Colonic mucosa (tissue), 4 donors: ENCODE data around the gene GPS2. TPM values are rescaled to one million over a fixed set of nuclear protein-coding genes. Genes with fewer than 3 reads are reported as not detected.

Source experiments
- DNase-seq: peaks from one replicate; pipeline ENCODE4 v3.0.0-alpha.2; 2020
- H3K27ac ChIP-seq: fragments of 200-600 bp; one replicate; pipeline ENCODE4 v1.8.0; 2021
- H3K27me3 ChIP-seq: fragments of 200-600 bp; one replicate; pipeline ENCODE4 v1.8.0; 2021
- H3K36me3 ChIP-seq: fragments of 200-600 bp; one replicate; pipeline ENCODE4 v1.8.0; 2021
- H3K4me1 ChIP-seq: fragments of 200-600 bp; one replicate; pipeline ENCODE4 v1.8.0; 2021; ENCODE audit warnings: mild to moderate bottlenecking
- H3K4me3 ChIP-seq: fragments of 200-600 bp; one replicate; pipeline ENCODE4 v1.8.0; 2021
- H3K9ac ChIP-seq, 2 donors: one replicate each; pipeline ENCODE4 v1.7.0; 2013; ENCODE audit warnings: control low read depth in 2 of 2, low read depth in 2 of 2, low read length in 2 of 2
- H3K9me3 ChIP-seq: fragments of 200-600 bp; one replicate; pipeline ENCODE4 v1.8.0; 2021
- CTCF ChIP-seq: fragments of 200-600 bp; IDR thresholded peaks from one replicate; pipeline ENCODE4 v1.8.0; 2022; ENCODE audit warnings: antibody characterized with exemption, mild to moderate bottlenecking
- intact Hi-C: fragments of 100-400 bp; cut with DNase I; formaldehyde crosslinking; loops from one replicate; pipeline ENCODE4 v1.14.1; 2022
- total RNA-seq, 2 donors: library from RNA; stranded (reverse); fragmentation: NEBNext Ultra II Directional in 1 of 2; extraction: Animal tissue kit (Norgen Biotek cat#: 25700) in 1 of 2; gene quantifications; one replicate each; pipeline ENCODE4 v1.2.1, GENCODE V29; 2021
- donor health status: healthy.
- donor health status: DM: no; HTN: no; CAD: no.
- donor health status: DM: no; HTN: no; CAD: no.

GPS2 gene
- total RNA-seq, 2 donors from 2014 or later = 53.8 to 85.7 TPM

- Histone ChIP-seq H3K4me3 (no peak overlapping the region), H3K36me3 (peaks cover 18% of the 10 kb centered on the region), H3K27me3 (no peaks in the 10 kb centered on the region), H3K4me1 (peaks cover 2% of the 10 kb centered on the region), H3K9ac (no peak overlapping the region), H3K9me3 (no peaks in the 10 kb centered on the region), H3K27ac (no peak overlapping the region)
- no peak for TF ChIP-seq CTCF
- intact Hi-C loops = no loop called here
- no peak for DNase-seq
Measured at GRCh38 chr17:7322520-7323194, 7.5 kb upstream of the GPS2 start.

DNA sequence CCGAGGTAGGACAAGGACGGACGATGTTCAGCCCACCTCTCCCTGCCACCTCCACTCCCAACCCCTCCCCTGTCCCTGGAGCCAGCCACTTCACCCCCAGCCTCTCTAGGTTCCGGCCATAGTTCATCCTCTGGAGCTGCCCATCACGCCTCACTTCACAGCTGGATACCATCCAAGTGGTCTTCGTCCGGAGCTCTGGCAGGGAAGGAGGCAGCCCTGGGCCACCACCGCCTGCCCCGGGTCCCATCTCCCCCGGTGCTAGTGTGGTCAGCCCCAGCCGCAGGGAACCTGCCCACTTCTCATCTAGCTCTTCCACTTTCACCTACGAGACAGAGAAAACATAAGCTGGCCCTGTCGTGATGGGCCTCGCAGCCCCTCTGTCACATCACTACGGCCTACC is 6.3 kb upstream of the GPS2 start:
- H3K9ac ChIP-seq = no peak overlapping the region
- peaks cover 18% of the 10 kb centered on the region for H3K36me3 ChIP-seq
- no peak for DNase-seq
- no peak overlapping the region for H3K27ac ChIP-seq
- H3K4me3 ChIP-seq = no peak overlapping the region
- no peaks in the 10 kb centered on the region for H3K4me1 ChIP-seq
- no peak for TF ChIP-seq CTCF
- H3K9me3 ChIP-seq = no peaks in the 10 kb centered on the region
- H3K27me3 ChIP-seq = no peaks in the 10 kb centered on the region
- intact Hi-C loops = no loop called here

DNA sequence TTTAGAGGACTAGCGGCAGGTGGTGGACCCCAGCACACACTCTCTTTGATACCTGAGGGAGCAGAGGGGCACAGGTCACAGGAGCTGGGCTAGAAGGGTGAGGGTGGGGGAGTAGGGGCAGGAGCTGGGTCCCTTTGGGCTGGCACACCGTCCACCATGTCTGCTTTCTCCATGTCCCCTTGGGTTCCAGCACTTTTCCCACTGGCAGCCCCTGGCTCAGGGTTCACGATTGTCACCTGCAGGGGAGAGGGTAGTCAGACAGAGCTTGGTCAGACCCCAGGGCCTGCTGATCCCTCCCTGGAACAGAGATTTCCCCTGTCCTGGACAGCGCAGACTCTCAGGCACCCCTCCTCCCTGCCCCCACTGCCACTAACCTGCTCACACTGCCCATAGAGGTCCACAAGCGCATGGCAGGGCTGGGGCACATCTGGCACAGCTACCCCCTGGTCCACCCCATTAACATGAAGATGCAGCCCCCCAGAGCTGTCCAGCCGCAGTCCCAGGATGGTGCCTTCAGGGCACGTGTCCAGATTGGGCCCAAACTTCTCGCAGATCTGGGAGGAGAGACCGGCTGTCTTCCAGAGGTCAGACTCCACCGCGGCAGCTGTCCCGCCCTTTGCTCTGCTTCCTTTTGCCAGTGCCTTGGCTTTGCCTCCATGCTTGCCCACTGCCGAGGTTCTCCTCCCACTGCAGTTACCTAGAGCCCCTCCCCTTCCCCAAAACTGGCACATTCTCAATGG is 3.1 kb upstream of the GPS2 start:
- Histone ChIP-seq H3K4me3 (no peak overlapping the region), H3K9ac (no peak overlapping the region), H3K9me3 (no peaks in the 10 kb centered on the region), H3K27ac (no peak overlapping the region), H3K27me3 (no peaks in the 10 kb centered on the region), H3K4me1 (peaks cover 13% of the 10 kb centered on the region), H3K36me3 (peaks cover 25% of the 10 kb centered on the region)
- no peak for TF ChIP-seq CTCF
- DNase-seq = no peak
- intact Hi-C loops = no loop called here

GRCh38 chr17:7317161-7317803 is 2.1 kb upstream of the GPS2 start:
- intact Hi-C loops = no loop called here
- DNase-seq = no peak
- TF ChIP-seq CTCF = no peak
- H3K9ac ChIP-seq = no peak overlapping the region
- no peak overlapping the region for H3K27ac ChIP-seq
- no peak overlapping the region for H3K4me3 ChIP-seq
- no peaks in the 10 kb centered on the region for H3K27me3 ChIP-seq
- H3K36me3 ChIP-seq = peaks cover 25% of the 10 kb centered on the region
- peaks cover 13% of the 10 kb centered on the region for H3K4me1 ChIP-seq
- H3K9me3 ChIP-seq = no peaks in the 10 kb centered on the region

DNA sequence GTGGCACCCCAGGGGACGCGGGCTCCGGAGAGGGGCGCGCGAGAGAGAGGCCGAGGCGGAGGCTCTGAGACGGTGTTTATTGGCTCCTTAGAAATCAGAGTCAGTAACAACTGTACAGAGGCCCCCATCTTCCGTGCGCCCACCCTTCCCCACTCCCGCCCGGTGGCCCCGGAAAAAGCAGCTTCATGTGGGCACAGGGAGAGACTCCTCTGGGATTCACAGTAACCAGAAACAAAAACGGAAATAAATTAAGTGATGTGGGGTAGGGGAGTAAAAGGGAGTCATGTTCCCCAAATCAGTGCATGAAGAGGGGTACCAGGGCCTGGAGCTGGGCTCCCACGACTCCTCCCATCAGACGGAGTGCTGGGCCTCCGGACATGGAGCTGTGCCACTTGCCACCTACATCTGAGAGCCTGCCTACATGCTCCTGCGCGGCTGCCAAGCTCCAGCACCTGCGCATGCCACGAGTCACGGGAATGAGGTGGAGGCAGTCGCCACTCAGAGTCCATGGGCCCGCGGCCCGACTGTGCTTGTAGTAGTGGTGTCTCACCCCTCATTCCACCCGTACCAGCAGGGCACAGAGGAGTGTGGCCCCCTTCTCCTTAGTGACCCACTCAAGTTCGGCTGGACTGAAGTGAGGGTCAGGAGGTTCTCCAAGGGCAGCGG is 543 bp upstream of the GPS2 start:
- Histone ChIP-seq H3K36me3 (peaks cover 19% of the 10 kb centered on the region), H3K9me3 (no peaks in the 10 kb centered on the region), H3K4me1 (peaks cover 13% of the 10 kb centered on the region), H3K4me3 (peak overlapping the region; percentile 98), H3K9ac (peak overlapping the region; percentile 83 to 92), H3K27ac (peak overlapping the region; percentile 92), H3K27me3 (no peaks in the 10 kb centered on the region)
- intact Hi-C loops = no loop called here
- no peak for TF ChIP-seq CTCF
- no peak for DNase-seq
